Measurements from ENCODE around the gene ZNF444. TPM values are rescaled to one million over a fixed set of nuclear protein-coding genes. Genes with fewer than 3 reads are reported as not detected.

Gene ZNF444
- total RNA-seq, 4 donors from 2014 or later = 5.3 to 38.9 (median 21.0) TPM

GRCh38 chr19:56119582-56119978 is 21.5 kb upstream of the ZNF444 start:
- H3K27ac ChIP-seq = peak overlapping the region; percentile 89 to 97

DNA sequence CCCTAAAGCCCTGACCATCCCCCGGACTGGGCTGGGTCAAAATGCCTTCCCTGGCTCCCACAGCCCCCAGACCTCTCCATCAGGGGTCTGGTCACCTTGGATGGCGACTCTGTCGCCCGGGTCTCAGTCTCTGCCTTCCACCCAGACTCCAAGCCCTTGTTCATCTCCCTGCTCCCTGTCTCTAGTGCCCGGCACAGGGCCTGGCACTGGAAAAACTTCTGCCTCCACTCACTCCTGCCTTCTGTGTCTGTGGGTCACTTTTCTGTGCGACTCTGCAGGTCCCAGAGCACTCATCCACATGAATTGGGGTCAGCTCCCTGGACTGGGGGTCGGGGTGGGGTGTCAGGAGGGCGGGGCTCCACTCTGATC is 21.1 kb upstream of the ZNF444 start:
- no peaks in the 10 kb centered on the region for H3K36me3 ChIP-seq
- H3K4me1 ChIP-seq = peaks cover 12 to 22% of the 10 kb centered on the region in 2 donors
- DNase-seq = no peak
- H3K9me3 ChIP-seq = no peaks in the 10 kb centered on the region
- peak overlapping the region; percentile 92 to 94 for H3K4me3 ChIP-seq
- H3K27me3 ChIP-seq = no peaks in the 10 kb centered on the region
- H3K27ac ChIP-seq = peak overlapping the region; percentile 89 to 97
- intact Hi-C loops (cut with DNase I; ENCODE audit: low total_unique reads) = no loop called here
- TF ChIP-seq CTCF (IDR thresholded peaks at IDR 0.05) = no peak
- TF ChIP-seq POLR2A (IDR thresholded peaks at IDR 0.05) = no peak

More at GRCh38 chr19:56119582-56119978, 21.5 kb upstream of the ZNF444 start:
- no peak for TF ChIP-seq POLR2A (IDR thresholded peaks at IDR 0.05)
- no peak for TF ChIP-seq CTCF (IDR thresholded peaks at IDR 0.05)
- peak overlapping the region; percentile 92 to 94 for H3K4me3 ChIP-seq
- no peaks in the 10 kb centered on the region for H3K36me3 ChIP-seq
- no peak for DNase-seq
- intact Hi-C loops (cut with DNase I; ENCODE audit: low total_unique reads) = no loop called here
- H3K4me1 ChIP-seq = peaks cover 12 to 26% of the 10 kb centered on the region in 2 donors
- H3K27me3 ChIP-seq = no peaks in the 10 kb centered on the region
- H3K9me3 ChIP-seq = no peaks in the 10 kb centered on the region

DNA sequence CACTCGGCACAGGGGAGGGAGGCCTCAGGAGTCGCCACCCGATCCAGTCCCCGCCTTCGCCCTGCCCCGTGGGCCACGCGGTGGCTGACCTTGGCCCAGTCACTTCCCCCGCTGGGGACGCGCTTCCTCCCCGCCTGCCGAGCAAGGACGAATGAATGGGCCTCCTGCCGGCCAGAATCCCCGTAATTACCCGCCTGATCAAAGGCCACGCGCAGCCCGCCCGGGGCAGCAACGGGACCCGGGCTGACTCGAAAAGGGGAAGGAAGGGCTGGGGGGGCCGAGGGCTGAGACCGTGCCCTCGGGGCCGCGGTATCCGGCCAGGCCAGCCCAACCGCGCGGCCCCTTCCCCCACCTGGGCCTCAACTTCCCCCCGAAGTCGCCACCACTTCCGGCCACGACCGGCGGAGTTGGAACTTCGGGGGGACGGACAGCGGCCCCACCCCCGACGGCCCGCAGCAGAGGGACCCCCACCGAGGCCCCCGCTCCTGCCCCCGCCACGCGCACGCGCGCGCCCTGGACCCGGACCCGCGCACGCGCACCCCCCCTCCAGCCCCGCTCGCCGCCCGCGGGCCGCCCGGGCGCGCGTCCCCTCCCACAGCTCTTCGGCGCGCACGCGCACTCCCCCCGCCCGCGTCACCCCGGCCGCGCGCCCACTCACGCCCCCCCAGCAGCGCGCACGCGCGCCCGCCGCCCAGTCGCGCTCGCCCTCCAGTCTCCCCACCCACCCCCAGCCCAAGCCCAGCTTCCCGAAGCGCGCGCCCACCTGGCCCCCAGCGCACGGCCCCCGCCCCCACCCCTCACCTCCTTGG is 20.5 kb upstream of the ZNF444 start:
- TF ChIP-seq CTCF (IDR thresholded peaks at IDR 0.05) (peak in 1 of 4 experiments; percentile 26), POLR2A (IDR thresholded peaks at IDR 0.05) (no peak)
- Histone ChIP-seq H3K36me3 (no peaks in the 10 kb centered on the region), H3K27ac (peak overlapping the region; percentile 89 to 97), H3K9me3 (no peaks in the 10 kb centered on the region), H3K4me1 (peaks cover 12 to 22% of the 10 kb centered on the region in 2 donors), H3K27me3 (no peaks in the 10 kb centered on the region), H3K4me3 (peak overlapping the region; percentile 92 to 94)
- peak; percentile 61 to 76 for DNase-seq
- intact Hi-C loops (cut with DNase I; ENCODE audit: low total_unique reads) = no loop called here

DNA sequence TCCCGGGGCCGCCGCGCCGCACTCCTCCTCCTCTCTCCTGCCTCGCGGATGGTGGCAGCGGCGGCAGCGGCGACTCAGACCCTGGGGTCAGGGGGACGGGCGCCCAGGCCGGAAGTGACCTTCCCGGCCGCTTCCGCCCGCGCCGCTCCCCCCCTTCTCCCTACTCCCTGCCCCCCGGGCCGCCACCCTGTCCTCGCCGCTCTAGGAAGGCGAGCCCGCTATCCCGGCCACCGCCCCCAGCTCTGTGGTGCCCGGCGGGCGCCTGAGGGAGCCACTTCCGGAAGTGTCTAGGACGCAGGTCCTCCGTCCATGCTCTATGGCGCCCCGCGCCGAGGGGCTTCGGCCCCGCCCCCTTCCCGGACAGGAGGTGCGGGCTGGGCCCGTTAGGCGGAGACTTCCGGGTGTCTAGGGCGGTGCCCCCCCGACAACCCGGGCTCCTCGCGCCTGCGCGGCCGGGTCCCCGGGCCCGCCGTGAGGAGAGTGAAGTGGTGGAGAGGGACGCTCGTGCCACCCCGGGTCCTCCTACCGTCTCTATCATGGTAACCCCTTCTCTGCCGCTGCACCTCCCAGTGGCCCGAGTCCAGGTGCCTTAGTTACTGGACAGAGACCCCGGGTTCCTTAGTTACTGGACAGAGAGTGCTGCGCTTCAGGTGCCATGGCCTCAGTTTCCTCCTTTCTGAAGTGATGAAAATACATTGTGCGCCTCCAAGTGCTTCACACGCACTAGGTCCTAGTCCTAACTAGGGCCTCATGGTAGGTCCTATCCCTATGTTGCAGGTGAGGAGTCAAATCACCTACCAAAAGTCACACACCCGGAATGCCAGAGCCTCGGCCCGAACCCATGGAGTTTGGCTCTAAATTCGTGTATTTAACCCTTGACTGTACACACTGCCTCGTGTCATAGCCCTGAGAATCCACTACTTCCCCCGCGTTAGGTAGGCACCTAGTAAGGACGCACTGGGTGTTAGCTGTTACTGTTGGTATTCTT is 19.6 kb upstream of the ZNF444 start, which contains the start of gene ZNF787:
Gene ZNF787, minus strand, starts transcription at position 116 of the 988 bp plus-strand sequence. CDS start 18,078 bp downstream, outside the sequence.
- peak; percentile 98 to 100 for DNase-seq
- Histone ChIP-seq H3K27me3 (no peaks in the 10 kb centered on the region), H3K27ac (peak within 1 kb of the TSS; percentile 89 to 97), H3K9me3 (no peaks in the 10 kb centered on the region), H3K4me1 (peaks cover 12 to 22% of the 10 kb centered on the region in 2 donors), H3K36me3 (no peaks in the 10 kb centered on the region), H3K4me3 (peak within 1 kb of the TSS; percentile 92 to 94)
- intact Hi-C loops (cut with DNase I; ENCODE audit: low total_unique reads) = no loop called here
- TF ChIP-seq POLR2A (IDR thresholded peaks at IDR 0.05) (peak; percentile 23 to 57), CTCF (IDR thresholded peaks at IDR 0.05) (peak in 3 of 4 experiments; percentile 8 to 21 (median 16))
